ENCODE data around the gene CDH22.
A peak's percentile ranks its signal among the peaks of the same experiment; 100 is the strongest.

The CDH22 gene, protein sequence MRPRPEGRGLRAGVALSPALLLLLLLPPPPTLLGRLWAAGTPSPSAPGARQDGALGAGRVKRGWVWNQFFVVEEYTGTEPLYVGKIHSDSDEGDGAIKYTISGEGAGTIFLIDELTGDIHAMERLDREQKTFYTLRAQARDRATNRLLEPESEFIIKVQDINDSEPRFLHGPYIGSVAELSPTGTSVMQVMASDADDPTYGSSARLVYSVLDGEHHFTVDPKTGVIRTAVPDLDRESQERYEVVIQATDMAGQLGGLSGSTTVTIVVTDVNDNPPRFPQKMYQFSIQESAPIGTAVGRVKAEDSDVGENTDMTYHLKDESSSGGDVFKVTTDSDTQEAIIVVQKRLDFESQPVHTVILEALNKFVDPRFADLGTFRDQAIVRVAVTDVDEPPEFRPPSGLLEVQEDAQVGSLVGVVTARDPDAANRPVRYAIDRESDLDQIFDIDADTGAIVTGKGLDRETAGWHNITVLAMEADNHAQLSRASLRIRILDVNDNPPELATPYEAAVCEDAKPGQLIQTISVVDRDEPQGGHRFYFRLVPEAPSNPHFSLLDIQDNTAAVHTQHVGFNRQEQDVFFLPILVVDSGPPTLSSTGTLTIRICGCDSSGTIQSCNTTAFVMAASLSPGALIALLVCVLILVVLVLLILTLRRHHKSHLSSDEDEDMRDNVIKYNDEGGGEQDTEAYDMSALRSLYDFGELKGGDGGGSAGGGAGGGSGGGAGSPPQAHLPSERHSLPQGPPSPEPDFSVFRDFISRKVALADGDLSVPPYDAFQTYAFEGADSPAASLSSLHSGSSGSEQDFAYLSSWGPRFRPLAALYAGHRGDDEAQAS

DNA sequence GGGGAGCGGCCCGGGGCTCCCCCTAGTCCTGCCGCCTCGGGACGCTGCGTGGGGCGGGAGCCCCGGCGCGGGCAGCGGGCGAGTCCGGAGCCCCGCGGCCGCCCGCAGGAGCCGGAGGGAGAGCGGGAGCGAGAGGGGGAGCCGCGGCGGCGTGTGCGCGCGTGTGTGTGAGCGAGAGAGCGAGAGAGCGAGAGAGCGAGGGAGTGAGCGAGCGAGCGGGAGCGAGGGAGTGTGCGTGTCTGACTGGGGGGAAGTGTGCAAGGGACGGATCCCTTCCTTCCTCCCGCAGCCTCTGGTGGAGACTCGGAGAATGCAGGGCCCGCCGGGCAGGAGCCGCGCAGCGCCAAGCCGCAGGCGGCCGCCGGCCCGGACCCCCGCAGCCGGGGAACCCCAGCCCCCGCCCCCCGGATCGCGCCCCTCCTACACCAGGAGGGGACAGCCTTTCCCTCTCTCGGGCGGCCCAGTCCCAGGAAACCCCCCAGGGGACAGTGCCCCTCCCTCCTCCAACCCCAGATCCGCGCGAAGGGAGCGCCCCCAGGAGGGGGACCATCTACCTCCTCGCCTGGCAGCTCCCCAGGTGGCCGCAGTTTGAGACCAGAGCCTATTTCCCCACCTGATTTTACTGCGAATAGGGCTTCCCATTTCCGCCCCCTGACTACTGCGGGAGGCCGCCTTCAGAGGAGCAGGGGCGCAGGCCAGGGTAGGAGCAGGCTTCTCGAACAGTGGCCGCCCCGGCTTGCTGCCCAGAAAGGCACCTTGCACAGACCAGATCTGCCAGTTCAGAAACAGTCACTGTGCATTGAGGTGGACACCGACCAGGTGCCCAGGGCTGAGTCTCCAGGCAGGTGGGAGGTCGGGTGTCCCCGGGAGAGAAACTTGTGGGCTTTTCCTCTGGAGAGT, at the start of gene CDH22:
Gene CDH22 (minus strand): TSS at position 241 of the 900 bp plus-strand sequence. CDS start 57,204 bp downstream, outside the sequence.
- DNase-seq: peak; percentile 72

DNA sequence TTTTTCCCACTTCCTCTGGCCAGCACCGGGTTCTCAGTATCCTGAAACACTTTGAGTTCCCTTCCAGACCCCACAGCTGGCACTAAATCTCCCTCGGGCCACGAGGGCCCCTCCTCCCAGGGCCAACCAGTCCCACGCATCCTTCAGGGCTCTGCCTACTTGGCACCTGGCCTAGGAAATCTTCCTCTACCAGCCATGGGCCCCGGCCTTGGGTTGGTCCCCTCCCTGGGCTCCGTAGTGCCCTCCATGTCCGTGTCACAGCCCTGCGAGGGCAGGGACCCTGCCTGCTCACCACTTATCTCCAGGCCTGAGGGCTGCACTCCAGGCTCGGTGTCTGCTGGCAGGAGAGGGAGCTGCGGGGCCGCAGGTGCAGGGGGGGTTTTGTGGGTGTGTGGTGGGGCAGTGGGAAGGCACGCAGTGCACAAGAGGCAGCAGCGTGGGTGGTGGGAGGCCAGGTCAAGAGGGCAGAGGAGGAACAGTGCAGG, 48.8 kb upstream of the CDH22 start:
- DNase-seq: no peak

DNA sequence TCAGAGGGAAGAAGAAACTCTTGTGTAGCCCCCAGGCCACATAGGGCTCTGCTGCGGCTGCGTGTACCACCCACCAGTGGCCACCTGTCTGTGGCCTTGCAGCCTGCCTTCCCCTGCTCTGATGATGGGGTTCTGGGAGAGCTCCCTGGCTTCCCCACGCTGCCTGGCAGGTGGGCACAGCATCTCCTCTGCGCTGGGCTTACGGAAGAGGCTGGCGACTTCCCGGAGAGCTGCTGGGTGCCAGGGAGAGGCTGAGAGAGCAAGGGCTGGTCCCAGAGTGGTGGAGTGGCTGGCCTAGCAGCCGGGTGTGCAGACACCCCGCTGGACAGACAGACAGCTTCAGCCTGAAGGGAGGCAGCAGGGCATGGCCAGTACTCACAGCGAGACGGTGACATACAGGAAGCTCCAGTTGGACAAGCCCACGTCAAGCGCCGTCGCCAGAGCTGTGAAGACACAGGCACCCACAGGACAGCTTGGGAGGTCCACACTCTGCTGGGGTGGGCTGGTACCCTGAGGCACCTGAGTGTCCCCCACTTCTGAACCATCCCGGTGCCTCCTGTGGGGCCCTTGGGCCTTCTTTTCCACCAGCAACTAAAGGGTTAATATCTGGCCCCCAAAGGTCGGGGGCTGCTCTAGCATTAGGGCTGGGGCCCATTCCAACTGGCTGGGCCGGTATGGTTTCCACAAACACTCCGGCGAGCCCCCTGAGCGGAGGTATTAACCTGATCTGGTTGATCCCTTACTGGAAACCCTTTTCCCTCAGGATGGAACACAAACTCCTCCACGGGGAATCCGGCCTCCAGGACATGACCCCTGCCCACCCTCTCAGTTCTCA, 48.1 kb upstream of the CDH22 start:
- DNase-seq: no peak

DNA sequence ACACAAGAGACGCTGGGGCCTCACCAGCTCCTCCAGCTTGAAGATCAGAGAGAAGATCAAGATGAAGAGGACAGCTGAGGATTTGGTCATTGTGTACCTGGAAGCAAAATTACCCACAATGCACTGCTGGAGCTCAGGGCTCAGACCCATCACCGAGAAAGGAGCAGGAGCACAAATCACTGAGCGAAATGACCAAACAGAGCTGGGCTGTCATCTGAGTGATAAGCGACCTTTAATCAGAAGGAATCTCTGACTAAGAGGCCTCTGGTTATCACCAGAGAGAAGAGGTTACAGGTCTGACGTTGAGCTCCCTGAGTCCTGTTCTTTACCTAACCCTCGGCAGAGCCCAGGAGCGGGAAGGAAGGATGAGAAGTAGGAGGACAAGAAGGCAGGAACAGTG, 47.5 kb upstream of the CDH22 start:
- no peak for DNase-seq

DNA sequence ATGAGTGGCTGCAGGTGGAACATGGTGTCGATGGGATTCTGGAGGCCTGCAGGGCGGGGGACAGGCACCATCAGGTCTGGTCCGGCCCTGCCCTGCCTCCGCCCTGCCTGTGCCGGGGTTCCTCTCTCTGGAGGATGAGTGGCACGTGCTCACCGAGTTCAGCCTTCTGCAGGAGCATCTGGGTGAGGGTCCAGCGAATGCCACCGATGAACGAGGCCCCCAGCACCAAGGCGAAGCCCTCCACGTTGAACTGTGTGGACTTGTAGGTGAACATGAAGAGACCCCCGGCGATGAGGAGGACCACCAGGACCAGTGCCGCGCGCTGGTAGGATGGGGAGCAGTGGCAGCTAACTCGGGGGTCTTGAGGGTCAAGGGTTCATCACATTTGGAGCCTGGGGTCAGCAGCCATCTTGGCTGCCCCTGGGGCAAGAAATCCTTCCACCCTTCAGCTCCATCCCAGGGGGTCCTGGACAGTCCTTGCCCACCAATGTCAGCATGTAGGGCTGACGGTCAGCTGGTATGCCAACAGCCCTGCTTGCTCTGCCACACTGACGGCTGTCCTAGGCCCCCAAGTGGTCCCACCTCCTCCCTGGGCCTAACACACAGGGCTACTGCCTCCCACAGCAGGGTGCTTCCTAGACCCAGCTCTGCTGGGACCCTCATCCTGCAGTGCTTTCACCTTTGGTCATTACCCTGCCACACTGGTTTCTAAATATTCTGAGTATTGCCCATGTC, 46.8 kb upstream of the CDH22 start:
- no peak for DNase-seq

DNA sequence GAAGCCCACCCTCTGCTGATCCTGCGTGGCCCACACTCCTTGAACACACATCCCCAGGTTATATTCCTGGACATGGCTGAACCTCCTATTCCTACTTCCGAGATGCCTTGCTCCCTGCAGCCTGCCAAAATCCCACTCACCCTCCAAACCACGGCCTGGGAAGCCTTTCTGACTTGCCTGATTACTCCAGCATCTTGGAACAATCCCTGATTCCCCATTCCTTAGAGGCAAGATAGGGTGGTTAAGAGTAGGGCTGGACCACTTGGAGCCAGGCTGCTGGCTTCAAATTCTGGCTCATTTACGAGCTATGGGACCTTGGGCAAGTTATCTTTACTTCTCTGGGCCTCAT, 45.9 kb upstream of the CDH22 start:
- DNase-seq: no peak

DNA sequence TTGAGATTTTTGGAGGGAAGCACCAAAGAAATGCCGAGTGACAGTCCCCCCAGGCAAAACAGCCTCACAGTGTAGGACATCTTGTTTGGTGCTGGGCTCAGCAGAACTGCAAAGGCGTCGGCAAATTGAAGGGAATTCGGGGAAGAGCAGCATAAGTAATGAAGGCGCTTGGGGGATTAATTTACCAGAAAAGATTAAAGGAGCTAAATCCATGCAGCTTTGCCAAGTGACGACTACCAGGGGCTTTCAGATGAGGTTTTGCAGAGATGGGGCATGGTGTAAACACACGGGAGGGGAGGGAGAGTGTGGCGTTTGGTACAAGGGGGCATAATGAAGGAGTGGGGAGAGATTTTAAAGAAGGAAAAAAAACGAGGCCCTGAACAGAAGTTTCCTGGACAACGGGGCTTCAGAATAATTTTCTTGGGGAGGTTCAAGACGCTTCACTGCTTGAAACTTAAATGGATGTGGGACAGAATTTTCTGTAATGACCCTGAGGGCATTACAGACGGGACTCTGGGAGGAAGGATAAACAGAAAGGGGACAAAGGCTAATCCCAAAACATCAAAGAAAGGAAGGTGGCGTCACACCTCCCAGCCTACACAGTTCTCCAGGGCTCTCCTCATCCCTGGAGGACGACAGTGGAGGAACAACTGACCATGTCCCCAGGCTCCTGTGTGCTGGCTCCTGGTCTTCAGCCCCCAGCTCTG, 45.4 kb upstream of the CDH22 start:
- DNase-seq: no peak

DNA sequence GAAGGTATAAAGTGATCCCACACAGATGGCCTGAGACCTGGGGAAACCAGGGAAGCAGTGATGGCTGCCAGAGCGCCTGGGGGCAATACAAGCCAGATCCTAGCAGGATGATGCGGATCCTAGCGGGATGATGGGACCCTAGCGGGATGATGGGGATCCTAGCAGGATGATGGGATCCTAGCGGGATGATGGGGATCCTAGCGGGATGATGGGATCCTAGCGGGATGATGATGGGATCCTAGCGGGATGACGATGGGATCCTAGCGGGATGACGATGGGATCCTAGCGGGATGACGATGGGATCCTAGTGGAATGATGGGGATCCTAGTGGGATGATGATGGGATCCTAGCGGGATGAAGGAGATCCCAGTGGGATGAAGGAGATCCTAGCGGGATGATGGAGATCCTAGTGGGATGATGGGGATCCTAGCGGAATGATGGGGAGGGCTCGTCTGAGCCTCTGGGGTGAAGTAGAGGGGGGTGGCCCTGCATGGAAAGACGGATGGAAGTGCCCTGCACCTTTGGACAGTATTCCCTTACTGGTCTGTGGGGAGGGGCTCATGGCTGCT, 44.2 kb upstream of the CDH22 start:
- DNase-seq: no peak

DNA sequence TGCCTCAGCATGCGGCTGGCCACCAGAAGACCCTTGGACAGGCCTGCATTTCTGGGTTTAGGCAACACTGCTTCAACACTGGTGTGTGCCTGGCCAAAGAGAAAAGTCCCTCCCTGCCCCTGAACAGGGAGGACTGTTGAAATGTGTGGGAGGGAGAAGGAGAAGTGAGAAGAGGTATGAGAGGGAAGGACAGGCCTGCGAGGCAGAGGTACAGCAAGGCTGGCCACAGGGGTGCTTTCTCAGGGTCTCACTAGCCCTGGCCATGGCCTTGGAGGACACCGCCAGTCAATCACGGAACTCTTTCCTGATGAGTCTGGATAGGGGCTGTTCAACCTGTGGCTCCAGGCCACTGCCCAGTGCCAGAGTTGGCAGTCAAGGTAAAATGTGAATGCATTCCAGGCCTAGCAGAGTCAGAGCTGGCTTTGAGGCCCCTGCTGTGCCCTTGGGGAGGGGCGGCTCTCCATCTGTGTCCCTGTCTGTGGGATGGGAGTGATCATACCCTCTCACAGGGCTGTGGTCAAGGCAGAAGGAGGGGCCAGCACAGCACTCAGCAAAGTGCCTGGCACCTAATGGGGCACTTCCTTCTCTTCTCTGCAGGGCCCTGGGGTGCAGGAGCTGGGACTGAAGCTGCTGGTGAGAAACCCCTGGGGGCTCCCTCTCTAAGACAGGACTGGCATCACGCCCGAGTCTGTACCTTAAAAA, 43.2 kb upstream of the CDH22 start:
- DNase-seq: no peak

DNA sequence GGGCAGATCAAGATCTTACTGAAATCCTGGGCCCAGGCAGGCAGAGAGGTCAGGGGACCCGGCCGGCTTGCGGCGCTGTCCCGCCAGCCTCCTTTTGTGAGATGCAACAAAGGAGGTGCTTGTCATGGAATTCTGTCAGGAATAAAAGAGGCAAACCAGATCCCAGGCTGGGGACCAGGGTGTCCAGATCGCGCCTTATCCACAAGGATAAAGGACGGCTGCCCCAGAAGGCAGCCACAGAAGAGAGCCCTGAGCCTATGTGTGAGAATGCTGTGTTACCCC, 42.6 kb upstream of the CDH22 start:
- DNase-seq: no peak

DNA sequence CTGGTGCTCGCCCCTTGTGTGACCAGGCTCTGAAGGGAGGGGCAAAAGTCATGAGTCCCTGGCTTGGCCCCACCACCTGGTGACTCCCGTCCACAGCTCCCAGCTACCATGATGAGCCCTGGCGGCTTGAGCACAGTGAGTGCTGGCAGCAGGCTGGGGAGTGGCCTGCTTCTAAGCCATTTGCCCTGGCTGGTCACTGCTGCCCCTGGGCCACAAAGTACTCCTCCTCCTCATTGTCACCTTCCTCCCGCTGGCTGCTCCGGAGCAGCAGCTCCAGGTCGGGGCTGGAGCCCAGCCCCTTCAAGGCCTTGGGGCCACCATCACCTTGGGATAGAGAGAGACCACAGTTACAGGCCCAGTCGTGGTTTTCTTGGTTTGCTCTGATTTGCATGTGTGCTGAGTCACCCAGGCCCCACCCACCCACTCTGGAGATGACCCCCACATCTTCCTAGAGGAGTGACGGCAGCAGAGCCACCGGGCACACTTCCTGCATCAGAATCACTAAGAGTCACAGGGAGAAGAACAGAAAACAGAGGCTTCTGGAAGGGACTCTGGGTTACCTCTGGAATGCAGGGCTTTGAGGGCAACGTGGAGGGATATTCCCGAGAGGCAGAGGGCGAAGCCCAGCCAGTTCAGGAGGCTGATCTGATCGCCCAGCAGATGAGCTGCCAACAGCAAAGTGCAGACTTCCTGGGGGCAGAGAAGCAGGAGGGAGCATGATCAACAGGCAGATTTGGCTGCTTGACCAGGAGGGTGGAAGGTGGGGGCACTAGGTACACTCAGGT, 42.1 kb upstream of the CDH22 start:
- DNase-seq: no peak

DNA sequence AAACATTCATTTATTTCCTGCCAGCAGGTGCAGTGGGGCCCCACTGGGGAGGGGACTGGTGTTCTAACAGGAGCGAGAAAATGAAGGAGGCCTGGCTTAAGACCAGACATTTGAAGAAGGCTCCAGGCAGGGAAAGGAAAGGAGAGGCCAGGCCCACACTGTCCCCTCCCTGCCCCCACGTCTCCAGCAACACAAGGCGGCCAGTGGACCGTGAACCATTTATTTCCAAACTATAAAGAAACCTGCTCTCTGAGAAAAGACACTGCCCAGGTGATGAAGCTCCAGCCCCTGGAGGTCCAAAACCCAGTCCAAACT, 41.4 kb upstream of the CDH22 start:
- DNase-seq: no peak

DNA sequence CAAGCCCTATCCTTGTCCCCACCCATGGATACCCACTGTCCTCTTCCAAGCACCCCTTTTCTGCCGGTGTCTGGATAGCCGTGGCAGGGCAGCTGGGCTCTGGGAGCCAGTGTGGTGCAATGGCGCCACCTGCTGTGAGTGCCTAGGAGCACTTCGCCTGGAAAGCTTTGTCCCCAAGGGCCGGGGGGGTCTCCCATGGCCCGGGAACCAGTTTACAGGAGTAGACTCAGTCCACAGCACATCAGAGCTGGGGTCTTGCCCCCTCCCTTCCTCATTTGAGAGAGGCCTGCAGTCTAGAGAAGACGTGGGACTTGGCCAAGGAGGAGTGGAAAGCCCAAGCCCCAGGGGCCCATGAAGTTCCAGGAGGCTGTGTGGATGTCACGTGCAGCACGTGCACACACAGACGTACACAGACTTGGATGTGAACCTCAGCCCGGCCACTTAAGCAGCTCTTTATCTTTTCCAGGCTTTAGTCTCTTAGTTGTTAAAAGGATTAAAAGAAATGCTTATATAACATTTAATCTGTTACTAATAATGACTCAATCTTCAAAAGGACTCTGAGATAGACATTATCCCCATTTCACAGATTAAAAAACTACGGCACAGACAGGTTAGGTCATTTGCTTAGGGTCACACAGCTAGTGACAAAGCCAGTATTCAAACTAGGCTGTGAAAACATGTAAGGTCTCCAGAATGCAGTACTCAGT, 40.9 kb upstream of the CDH22 start:
- DNase-seq: peak; percentile 82

DNA sequence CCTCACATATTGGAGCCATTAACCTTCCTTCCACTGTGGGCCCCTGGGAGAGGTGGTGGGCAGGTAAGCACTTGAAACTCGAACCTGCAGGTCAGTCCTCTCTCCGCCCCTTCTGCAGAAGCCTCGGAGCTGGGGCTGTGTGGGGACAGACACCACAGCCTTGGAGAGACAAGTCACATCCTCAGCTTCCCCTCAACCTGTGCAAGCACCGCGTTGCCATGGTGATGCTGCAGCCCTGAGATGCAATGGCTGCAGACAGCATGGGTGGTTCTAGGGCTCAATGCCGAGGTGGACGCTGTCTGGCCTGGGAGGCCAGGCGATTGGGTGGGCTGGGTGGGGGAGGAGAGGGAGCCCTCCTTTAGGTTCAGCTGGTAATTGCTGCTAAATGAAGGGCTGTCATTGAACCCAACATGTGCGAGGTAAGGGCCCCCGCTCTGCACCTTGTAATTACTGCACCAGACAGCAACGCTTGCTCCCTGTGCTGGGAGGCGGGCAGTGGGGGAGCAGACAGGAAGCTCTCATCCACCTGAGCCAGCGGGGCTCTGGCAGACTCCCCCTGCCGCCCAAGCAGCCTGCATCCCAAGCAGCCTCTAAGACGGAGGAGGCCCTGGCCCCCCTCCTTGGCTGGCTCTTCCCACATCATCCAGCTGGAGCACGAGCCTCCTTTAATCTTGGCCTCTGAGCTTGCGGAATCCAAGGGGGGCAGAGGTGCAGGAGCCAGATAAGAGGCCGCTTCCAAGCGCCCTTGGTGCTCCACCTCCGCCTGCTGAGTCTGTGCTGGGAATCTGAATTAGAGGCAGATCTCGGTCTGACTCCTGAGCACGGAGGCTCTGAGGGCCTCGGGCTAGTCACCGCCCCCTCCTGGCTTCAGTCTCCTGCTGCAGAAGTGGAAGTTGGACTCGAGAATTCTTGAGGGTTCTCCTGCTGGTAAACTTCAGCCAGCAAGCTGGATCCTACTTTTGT, 39.8 kb upstream of the CDH22 start:
- no peak for DNase-seq

DNA sequence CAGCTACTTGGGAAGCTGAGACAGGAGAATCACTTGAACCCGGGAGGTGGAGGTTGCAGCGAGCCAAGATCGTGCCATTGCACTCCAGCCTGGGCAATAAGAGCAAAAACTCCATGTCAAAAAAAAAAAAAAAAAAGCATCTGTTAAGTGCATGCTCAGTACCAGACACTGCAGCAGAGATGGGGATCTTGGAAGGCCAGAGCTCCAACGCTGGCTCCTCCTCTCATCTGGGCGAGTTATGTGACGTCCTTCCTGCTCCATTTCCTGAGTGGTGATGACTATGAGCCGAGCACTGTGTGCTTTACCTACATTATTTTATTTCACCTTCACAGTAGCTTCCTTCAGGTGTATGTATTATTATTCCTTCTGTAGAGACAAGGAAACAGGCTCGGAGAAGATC, 38.5 kb upstream of the CDH22 start:
- no peak for DNase-seq

DNA sequence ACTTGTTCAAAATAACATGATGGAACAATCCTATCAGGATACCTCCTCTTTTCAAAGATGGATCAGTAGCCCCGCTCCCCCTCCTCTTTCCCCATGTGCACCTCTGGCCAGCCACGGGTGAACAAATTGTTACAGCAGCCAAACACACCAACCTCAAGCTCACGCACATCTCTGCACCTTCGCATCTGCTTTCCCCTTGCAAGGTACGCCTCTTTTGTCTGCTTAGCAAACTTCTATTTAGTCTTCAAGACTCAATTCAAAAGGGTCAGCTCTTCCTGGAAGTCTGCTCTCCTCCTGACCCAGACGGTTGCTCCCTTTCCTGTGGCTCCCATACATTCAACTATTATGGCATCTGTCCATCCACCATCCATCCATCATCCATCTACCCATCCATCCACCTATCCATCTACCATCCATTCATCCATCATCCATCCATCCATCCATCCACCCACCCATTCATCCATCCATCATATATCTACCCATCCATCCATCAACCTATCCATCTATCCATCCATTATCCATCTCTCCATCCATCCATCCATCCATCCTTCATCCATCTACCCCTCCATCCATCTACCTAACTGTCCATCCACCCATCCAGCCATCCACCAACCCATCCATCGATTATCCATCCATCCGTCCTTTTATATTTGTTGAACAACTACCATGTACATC, 36.3 kb upstream of the CDH22 start:
- no peak for DNase-seq

DNA sequence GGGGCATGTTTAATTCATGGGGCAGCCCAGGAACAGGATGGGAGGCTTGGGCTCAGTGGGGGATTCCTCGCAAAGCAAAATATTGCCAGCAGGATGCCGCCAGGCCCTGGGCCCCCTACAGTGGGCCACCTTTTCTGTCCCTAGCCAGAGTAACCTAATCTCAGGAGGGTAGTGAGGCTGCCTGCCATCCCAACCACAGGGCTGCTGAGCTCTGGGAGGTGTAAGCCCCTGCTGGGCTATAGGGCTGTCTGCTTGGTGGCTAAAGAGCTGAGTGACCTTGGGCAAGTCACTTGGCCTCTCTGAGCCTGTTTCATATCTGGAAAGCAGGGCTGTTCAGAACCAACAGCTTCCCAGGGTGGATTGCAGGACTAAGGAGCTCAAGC, 35.7 kb upstream of the CDH22 start:
- DNase-seq: no peak

Measured in activated effector memory CD4-positive, alpha-beta T cell treated with anti-CD3 and anti-CD28 coated beads, Interleukin-2, amount 50 U/mL, for 16 hours (primary cell).